Kasumi-1 (cell line): Measurements from ENCODE around the gene STPG1.

ENCODE experiments used
- DNase-seq, 2 experiments: peaks; one replicate each; lab custom pipeline; 2025; lab: John Stamatoyannopoulos, UW

STPG1 gene

DNA sequence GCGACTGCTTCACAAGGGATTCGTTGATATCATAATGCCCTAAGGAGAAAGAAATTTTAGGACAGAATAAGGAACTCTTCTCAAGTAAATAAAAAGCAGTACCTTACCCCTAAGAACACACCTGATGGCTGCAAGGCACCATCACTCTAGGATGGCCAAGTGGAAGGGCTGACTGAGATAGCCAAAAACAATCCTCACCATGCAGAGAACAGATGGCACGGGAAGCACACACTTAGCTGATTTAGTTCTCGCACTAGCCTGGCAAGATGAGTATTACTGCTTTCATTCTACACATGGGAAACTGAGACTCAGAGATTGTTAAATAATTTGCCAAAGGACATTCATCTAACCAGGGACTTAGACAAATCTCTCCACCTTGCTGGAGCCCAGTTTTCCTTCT is 43.8 kb downstream of the STPG1 start:
- no peak for DNase-seq

DNA sequence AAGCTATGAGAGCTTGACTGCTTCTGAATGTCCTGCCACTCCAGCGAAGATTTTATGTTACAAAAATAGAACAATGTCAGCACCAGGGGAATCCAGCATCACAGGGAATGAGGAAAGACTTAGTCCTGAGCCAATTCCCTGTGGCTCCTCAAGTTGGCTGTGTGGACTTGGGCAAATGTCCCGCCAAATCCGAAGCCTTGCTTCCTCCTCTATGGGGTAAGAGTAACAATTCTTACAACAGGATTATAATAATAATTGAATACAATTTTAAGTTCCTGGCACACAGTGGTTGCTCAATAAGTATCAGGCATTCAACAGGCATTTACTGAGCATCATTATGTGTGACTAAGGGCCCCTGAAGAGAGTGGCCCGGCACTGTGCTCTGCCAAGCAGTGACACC is 44.4 kb downstream of the STPG1 start:
- no peak for DNase-seq

DNA sequence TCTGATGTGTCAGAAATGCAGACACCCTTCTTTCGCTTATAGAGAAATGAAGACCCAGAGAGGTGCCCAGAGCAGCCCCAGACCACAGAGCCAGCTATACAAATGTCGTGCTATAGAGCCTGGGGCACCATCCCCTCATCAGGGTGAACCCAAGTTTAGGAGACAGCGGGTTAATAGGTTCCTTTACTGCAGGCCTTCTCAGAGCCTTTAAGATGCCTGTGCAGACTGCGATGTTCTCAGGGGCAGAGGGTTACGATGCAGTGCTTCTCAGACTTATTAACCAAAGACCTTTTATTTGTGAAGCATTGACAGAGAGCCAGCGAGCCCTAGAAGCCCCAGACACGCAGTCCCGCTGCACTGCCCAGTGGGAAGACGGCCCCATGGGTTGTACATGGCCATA is 46.9 kb downstream of the STPG1 start:
- no peak for DNase-seq

DNA sequence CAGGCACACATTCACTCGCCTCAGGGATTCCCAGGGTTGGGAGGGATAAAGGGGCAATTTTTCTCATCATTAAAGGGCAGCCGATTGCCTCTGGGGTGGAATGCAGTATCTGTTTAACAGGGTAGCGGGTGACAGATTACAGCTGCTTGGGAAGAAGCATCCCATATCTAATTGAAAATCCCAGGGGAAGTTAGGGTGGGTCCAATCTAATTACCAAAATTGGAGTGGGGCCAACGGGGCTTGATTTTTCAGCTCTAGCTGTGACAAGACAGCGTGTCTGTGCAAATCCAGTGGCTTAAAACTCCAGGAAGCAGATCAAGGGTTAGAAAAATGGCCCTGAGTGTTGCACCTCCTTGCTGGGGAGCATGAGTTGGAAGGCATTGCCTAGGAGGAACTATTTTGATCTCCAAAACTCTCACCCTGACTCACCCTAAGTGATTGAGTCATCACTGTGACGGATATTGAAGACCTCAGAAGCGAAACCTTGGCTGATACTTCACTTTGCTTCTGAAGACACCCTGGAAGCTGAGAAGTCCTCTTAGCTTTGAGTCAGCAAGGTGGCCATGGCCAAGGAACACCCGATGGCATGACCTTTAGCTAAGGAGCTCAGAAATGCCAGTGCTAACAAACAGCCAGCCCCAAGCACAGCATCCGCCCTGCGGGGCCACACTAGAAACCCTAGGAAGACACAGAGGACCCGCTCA is 48.5 kb downstream of the STPG1 start:
- no peak for DNase-seq

DNA sequence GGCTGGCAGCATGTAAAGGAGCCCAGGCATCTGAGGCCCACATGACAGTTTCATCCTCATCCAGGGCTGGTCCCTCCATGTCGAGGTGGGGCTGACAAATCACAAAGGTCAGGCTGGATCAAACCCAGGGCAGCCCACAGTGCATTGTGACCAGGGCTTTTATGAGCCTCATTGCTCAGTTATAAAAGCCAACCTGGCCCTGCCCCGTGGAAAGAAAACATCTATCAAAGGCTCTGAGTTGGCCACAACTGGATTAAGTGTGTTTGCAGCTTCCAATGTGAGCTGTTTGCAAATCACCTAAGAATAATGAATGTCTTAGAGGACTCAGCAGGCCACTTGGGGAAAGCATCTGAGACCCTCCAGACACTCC is 49.0 kb downstream of the STPG1 start:
- no peak for DNase-seq

DNA sequence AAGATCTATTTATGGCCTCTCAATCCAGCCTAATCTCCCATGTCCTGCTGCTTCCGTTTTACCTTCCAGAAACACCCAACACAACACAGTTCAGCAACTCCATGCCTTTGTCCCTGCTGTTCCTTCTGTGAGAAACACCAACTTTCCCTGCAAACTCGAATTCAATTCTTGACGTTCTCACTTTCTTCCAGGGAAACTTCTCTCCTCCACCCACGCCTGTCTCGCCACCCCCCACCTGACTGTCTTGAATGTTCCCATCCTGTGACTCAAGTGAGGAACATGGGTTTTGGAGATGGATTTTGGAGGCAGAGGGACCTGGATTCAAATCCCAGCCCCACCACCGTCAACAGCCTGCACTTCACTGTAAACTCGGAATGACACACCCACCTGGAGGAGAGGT is 49.6 kb downstream of the STPG1 start:
- DNase-seq = no peak

DNA sequence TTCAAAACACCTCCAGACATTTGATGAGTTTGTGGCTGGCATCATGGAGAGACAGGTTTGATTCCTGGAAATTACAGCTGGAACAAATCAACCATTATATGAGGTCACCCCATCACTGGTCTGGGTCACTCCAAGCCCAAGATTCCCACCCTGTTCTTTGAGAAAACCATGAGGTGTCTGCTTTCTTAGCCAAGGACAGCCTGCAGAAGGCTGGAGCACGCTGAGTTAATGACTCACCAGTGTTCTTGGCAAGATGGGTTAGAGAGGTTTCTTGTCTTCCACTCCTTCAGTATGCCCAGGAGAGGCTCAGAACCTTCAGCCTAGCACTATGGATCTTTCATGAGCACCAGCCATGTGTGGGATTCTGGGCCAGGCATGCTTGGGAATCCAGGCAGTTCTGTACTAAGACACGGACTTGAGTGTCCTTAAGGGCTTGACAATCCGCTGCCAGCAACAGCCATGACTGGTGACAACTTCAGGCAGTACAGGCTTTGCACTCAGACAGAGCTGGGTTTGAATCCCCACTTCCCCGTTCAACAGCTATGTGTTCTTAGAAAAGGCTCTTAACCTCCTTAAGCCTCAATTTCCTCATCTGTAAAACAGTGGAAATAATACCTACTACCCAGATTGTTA is 50.5 kb downstream of the STPG1 start:
- no peak for DNase-seq

DNA sequence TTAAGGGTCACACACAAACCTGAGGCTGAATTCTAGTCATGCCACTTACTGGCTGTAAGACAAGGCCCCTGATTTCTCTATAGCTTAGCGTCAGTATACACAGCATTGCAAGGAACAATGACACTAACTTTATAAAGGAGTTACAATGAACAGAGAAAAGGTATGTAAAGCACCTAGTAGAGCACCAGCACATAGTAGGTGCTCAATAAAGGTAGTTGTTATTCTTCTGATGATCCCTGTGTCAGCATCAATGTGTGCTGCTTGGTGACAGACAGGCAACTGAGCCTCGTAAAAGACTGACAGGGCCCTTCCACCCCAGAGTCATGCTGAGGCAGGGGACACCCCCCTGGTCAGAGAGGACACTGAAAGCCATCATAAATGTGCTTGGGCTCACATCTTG is 51.2 kb downstream of the STPG1 start:
- no peak for DNase-seq

DNA sequence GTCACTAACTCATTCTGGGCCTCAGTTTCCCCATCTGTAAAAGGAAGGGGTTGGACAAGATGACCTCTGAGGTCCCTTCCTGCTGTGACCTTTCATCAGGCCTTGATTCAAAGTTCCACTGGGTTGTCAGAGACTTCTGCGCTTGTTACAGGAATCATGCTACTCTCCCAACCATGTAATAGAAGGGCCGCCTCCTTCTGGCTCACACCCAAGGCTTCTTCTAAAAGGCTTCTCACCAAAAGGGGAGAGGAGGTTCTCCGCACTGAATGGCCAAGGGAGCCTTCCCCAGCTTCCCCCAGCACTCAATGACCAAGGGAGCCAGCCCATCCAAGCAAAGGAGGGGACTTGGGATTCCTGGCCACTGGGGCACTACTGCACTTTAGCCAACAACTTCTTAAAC is 51.8 kb downstream of the STPG1 start:
- DNase-seq = no peak

DNA sequence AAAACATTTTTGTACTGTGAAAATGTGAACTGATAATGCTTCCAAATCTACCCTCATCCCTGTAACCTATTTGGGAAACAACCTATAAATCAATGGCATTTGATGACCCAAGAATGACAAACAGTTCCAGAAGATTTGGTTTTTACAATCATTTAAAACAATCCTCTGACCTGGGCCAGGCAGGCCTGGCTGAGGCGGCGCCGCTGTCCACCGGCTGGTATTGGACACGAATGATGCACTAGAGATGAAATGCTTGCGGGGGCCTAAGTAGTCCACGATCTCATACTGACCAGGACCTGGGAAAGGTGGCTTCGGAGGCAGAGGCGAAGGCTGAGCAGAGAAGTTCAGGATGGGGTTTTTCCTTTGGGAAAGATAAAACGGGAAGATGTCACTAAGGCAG is 52.9 kb downstream of the STPG1 start:
- no peak for DNase-seq

DNA sequence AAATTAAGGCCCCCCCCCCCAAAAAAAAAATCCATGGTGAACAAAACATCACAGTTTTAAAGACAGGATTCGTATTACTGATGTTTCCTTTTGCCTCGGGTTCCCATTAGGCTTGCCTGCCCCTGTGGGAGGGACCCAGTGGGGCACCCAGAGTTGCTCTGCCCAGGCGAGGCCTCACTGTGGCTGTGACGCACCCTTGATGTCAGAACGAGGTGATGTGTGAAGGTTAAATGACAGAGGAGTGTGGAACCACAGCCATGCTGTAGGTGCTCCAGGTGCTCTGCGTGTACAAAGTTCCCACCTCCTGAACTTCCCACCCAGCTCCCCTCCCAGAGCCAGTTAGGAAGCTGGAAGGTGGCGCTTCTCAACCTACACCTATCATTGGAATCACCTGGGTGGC is 56.5 kb downstream of the STPG1 start:
- DNase-seq = no peak

DNA sequence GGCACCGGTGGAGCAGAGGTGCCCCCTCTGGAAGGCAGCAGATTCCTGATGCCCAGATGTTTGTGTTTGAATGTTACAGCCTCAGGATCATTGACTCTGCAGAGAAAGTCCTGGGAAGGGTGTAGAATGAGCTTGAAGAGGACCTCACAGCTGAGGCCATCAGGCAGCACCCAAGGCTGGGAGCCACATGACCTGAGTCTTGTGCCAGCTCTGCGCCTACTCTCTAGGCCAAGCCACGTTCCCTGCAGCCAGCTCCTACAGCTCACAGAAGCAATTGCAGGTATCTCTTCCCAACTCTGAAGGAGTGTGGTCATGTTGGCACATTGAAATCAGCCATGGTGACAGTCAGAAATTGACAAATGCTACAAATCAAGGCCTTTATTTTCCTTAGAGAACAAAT is 58.1 kb downstream of the STPG1 start:
- no peak for DNase-seq

DNA sequence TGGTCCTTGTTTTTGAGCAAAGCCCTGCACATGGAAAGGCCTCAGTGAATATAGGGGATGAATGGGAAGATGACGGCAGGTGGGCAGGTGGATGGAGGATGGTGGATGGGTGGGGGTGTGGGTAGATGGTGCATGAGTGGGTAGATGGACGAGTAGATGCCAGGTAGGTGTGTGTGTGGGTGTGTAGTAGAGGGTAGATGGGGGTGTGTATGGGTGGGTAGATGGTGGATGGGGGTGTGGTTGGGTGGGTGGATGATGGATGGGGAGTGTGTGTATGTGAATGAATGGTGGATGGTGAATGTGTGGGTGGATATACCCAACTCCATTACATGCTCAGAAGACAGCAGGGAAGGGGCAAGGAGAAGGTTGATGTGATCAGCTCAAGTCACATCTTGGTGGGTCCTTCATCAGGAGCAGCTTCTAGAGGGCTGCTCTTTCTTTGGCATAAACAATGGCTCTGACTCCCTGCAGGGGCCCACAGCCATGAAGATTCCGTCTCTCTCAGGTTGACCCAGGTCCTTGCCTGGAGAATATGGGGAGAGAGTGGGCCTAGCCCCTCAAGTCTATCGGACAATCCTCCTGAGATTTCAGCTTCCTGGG is 60.2 kb downstream of the STPG1 start:
- DNase-seq = no peak

DNA sequence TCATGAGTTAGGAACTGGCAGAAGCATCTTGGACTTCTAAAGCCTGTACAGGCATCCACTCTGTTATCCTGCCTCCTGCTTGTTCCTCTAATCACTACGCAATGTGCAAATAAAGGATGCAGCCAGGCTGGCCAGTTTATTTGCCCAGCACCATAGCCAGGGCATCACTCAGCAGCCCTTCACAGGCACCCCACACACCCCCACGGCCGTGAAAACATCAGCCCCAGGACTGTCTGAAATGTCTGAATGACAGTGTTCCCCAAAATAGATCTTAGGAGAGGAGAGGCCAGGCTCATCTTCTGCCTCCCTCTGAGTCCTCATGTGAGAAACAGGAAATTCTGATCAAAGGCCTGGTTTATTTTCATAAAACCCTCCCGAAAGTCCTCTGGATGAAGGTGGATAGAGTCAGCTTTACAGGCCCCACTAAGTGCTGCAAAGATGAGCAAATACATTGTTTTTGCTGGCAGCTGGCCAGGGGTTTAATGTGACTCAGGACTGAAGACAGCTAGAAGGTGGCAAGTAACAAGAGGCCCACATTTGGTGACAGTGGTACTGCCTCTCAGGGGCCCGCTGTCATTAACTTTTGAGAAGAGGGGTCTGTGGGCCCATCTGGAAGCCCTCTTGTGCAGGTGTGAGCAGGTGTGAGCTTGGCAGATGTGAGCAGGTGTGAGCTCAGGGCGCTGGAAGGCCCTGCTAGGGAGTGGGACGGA is 61.5 kb downstream of the STPG1 start:
- no peak for DNase-seq

DNA sequence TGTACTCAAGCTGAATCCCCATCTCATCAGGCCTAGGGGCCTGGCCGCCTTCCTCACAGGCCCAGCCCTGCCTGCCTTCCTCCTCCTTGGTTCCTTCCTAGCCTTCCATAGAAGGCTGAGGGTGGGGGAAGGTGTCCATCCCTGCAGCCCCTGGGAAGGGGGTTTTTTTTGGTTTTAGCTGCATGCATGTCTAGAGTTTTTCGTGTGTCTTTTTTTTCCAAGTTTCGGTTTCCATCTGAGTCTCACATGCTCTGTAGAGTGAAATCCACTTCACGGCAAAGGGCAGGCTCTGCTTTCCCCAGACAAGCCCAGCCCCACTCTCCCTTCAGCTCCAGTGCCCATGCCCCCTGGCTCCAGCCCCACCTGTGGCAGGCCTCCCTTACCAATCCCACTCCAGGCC is 62.3 kb downstream of the STPG1 start:
- DNase-seq = no peak

DNA sequence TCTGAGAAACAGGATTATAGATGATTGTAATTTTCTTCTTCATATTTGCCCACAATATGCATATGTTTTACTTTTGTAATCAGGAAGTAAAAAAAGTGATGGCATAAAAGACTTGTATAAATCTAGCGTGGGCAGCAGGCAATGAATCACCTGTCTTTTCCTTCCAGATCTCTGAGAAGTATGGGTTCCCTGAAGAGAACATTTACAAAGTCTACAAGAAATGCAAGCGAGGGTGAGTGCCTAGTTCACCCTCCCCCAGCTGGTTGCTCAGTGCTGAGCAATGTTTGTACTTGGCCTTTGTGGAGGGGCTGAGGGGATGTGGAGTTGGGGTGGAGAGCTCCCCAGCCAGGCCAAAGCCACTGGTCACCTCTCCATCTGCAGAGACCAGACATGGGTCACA is 63.7 kb downstream of the STPG1 start:
- no peak for DNase-seq

DNA sequence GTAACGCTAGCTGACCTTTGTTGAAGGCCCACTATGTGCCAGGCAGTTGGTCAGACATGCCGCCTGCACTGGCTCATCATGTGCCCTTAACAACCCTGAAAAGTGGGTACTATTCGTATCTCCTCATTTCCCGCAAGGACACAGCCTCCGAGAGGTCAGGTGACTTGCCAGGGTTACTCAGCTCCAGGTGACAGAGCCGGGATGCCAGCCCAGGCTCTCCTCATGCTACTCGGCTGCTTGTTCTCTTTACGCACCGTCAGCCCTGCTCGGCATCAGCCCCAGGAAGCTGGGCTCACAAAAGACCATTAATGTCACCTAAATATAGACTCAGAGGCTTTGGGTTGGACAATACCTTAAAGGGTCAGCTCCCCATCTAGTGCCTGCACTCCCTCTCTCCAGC is 65.4 kb downstream of the STPG1 start:
- no peak for DNase-seq

DNA sequence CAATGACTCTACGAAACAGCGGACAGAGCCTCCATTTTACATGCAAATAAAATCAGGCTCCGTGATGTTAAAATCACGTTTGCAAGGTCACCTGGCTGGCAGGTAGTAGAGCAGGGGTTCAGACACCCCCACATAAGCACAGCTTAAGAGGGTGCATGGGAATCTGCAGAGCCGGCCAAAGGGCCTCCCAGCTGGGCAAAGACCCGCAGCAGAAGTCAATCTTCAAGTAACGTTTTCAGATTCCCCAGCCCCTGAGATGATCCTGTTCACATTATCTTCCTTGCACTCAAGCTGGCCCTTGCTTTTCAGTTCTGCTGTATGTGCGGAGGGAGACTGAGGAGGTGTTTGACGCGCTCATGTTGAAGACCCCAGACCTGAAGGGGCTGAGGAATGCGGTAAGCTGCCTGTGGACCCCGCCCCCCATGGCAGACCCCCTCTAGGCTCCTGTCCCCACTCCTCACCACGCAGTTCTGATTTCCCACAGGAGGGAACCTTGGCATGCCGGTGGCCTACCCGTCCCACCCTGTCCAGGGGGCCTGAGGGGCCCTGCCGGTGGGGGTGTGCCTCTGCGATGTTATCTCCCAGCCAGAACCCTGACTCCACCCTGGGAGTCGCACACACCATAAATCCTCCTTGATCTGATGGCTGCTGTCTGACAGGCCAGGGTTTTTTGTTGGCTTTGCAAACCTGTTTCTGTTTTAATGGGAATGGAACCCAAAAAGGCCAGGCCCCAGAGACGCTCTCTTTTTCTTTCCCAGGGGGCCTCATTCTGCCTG is 66.2 kb downstream of the STPG1 start:
- DNase-seq = no peak

DNA sequence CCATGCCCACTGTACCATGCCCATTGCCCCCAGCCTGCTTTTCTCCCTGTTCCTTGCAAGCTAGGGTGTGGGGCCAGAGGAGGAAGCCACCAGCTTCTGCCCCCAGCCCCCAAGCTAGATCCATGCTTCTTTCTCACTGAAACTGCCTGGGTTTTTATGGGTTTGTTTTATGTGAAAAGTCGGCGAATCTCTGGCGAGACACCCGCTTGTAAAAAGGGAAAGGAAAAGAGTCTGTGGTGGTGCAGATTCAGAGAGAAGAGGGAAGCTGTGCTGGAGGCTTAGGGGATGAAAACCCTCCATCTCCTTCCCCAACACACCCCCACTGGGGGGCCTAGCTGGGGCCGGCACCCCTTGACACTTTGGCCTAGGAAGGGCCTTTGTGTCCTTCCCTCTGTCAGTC is 68.2 kb downstream of the STPG1 start:
- DNase-seq = no peak

DNA sequence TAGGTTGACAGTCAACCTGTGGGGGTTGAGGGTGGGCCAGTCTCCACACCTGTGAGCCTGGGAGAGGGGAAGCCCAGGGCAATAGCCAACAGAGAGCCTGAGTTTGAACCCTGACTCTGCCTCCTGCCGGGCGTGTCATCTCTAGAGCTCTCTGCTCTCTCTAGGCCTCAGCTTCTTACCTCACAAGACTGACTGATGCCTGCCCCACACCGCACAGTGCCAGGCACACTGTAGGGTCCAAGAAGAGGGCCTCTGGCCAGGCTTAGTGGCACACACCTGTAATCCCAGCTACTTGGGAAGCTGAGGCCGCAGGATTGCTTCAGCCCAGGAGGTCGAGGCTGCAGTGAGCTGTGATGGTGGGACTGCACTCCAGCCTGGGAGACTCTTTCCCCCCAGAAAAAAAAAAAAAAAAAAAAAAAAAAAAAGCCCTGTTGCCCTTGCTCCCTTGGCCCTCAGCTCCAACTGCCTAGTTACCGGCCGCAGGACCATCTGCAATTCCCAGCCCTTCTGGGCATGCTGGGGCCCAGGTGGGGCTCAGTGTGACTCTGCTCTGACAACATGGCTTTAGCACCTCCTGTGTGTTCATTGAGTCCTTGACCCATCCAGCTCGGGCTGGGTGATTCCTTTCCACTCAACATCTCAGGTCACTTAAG is 69.4 kb downstream of the STPG1 start:
- DNase-seq = no peak

DNA sequence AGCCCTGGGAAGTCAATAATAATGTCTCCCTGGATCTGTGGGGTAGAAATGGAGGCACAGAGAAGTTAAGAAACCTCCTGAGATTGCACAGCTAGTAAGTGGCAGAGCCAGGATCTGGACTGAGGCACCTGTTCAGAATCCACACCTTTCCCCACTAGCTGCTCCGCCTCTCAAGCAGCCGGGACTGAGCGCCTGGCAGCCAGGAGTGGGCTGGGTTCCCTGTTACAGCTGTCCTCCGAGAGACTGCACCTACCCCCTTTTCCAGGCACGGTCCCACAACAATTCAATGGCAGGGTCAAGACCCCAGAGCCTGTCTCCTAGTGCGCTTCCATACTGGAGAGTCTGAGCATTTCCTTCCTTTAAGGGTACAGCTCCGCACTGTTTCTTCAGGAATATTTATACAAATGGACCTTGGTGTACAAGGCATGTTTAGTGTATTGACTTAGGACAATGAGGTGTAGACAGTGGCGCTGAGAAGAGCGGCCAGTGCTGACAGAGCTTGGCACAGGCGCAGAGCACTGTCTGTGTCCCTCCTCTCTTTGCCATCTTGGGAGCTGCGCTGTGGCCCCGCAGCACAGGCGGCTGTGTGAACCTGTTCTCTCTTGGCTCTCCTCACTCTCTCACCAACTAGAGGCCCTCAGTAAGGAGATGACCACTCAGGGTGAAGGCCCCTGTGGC is 70.0 kb downstream of the STPG1 start:
- DNase-seq = no peak
